ENCODE data around the gene CMTM4. TPM values are rescaled to one million over a fixed set of nuclear protein-coding genes. Genes with fewer than 3 reads are reported as not detected.

The CMTM4 gene
- polyA plus RNA-seq, 1 donor from 2014 or later, result 27.2 TPM

DNA sequence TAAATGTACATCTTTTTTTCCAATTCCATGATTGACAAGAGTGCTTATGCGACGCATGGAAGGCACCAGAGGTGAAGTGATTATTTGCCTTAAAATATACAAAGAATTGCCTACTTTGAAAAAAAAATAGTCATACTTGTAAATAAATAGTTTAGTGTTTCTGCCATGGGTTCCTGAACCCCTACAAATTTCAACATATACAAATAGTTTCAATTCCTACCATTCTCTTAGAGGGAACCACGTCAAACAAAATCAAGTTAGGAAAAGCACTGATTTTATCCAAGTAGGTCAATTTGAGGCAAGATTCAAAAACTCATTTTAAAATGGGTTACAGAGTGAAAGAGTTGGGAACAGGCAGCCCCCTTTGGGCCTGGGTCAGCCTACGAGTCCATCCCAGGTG is 80.4 kb downstream of the CMTM4 start:
- no peak for TF ChIP-seq POLR2AphosphoS5 (IDR thresholded peaks at IDR 0.05)
- no peak for TF ChIP-seq EP300 (conservative IDR thresholded peaks at IDR 0.05; ENCODE audit: poor library complexity, severe bottlenecking)
- Histone ChIP-seq H3K4me2 (ENCODE audit: low read length) (no peak overlapping the region), H3K4me3 (ENCODE audit: low read length) (no peak overlapping the region), H4K20me1 (ENCODE audit: insufficient read depth) (no peaks in the 10 kb centered on the region), H3K9ac (ENCODE audit: low read length) (no peak overlapping the region), H3K9me3 (ENCODE audit: low read length) (no peaks in the 10 kb centered on the region), H2AFZ (ENCODE audit: low read depth, low read length) (no peak overlapping the region), H3K9me2 (ENCODE audit: insufficient read depth, low read length) (no peaks in the 10 kb centered on the region), H3K36me3 (ENCODE audit: insufficient read depth, low read length) (peaks cover 4% of the 10 kb centered on the region), H3K27me3 (ENCODE audit: insufficient read depth, low read depth, low read length) (no peaks in the 10 kb centered on the region), H3K27ac (ENCODE audit: low read length) (no peak overlapping the region), H3K79me2 (replicated peaks; ENCODE audit: insufficient read depth, low read length) (no peaks in the 10 kb centered on the region), H3F3A (ENCODE audit: insufficient read depth, low read length, poor library complexity, severe bottlenecking) (no peaks in the 10 kb centered on the region)

DNA sequence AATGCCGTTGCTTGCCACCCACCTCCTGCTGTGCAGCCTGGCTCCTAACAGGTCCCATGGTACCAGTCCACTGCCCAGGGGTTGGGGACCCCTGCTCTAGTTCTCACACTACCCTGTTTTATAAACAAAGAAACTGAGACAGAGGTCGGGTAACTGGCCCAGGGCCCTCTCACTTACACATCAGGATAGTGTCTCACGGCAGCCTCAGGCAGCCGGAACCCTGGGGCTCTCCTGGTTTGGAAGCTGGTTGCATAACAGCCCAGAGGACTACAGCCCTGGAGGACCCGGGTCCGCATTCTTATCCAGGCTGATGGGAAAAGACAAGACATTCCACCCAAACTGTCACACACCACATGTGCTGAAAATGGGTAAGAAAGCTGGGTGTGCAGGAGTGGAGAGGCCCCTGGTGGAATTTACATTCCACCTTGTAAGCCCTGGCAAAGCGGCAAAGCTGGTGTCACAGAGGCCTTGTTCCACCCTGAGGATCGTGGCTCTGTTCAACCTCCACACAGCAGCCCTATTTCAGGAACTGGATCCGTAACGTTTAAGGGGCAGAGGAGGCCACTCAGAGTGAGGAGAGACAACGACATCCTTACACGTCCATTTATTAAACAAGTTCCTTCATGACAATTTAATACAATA is 82.3 kb downstream of the CMTM4 start:
- no peaks in the 10 kb centered on the region for H4K20me1 ChIP-seq (ENCODE audit: insufficient read depth)
- TF ChIP-seq, protein P1, sequence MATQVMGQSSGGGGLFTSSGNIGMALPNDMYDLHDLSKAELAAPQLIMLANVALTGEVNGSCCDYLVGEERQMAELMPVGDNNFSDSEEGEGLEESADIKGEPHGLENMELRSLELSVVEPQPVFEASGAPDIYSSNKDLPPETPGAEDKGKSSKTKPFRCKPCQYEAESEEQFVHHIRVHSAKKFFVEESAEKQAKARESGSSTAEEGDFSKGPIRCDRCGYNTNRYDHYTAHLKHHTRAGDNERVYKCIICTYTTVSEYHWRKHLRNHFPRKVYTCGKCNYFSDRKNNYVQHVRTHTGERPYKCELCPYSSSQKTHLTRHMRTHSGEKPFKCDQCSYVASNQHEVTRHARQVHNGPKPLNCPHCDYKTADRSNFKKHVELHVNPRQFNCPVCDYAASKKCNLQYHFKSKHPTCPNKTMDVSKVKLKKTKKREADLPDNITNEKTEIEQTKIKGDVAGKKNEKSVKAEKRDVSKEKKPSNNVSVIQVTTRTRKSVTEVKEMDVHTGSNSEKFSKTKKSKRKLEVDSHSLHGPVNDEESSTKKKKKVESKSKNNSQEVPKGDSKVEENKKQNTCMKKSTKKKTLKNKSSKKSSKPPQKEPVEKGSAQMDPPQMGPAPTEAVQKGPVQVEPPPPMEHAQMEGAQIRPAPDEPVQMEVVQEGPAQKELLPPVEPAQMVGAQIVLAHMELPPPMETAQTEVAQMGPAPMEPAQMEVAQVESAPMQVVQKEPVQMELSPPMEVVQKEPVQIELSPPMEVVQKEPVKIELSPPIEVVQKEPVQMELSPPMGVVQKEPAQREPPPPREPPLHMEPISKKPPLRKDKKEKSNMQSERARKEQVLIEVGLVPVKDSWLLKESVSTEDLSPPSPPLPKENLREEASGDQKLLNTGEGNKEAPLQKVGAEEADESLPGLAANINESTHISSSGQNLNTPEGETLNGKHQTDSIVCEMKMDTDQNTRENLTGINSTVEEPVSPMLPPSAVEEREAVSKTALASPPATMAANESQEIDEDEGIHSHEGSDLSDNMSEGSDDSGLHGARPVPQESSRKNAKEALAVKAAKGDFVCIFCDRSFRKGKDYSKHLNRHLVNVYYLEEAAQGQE (IDR thresholded peaks at IDR 0.05; ENCODE audit: borderline replicate concordance), result no peak
- TF ChIP-seq TAF1 (IDR thresholded peaks at IDR 0.05; ENCODE audit: low read depth) (no peak), MXI1 (conservative IDR thresholded peaks at IDR 0.05; ENCODE audit: poor library complexity, severe bottlenecking) (no peak), EZH2 (IDR thresholded peaks at IDR 0.05; ENCODE audit: borderline replicate concordance, insufficient read depth, low read length, poor library complexity, severe bottlenecking) (no peak), POLR2AphosphoS5 (IDR thresholded peaks at IDR 0.05) (no peak), SMC3 (conservative IDR thresholded peaks at IDR 0.05; ENCODE audit: poor library complexity) (no peak), RAD21 (conservative IDR thresholded peaks at IDR 0.05) (no peak)
- TF ChIP-seq, protein P2, sequence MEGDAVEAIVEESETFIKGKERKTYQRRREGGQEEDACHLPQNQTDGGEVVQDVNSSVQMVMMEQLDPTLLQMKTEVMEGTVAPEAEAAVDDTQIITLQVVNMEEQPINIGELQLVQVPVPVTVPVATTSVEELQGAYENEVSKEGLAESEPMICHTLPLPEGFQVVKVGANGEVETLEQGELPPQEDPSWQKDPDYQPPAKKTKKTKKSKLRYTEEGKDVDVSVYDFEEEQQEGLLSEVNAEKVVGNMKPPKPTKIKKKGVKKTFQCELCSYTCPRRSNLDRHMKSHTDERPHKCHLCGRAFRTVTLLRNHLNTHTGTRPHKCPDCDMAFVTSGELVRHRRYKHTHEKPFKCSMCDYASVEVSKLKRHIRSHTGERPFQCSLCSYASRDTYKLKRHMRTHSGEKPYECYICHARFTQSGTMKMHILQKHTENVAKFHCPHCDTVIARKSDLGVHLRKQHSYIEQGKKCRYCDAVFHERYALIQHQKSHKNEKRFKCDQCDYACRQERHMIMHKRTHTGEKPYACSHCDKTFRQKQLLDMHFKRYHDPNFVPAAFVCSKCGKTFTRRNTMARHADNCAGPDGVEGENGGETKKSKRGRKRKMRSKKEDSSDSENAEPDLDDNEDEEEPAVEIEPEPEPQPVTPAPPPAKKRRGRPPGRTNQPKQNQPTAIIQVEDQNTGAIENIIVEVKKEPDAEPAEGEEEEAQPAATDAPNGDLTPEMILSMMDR (IDR thresholded peaks at IDR 0.05; ENCODE audit: poor library complexity, severe bottlenecking), result no peak
- H3K36me3 ChIP-seq (ENCODE audit: insufficient read depth, low read length), result no peaks in the 10 kb centered on the region
- no peak overlapping the region for H3K9ac ChIP-seq (ENCODE audit: low read length)
- no peaks in the 10 kb centered on the region for H3K27me3 ChIP-seq (ENCODE audit: insufficient read depth, low read depth, low read length)
- H3K27ac ChIP-seq (ENCODE audit: low read length), result no peak overlapping the region
- no peaks in the 10 kb centered on the region for H3K9me2 ChIP-seq (ENCODE audit: insufficient read depth, low read length)
- no peak overlapping the region for H3K4me2 ChIP-seq (ENCODE audit: low read length)
- H3K4me3 ChIP-seq (ENCODE audit: low read length), result no peak overlapping the region
- H3F3A ChIP-seq (ENCODE audit: insufficient read depth, low read length, poor library complexity, severe bottlenecking), result no peaks in the 10 kb centered on the region
- H2AFZ ChIP-seq (ENCODE audit: low read depth, low read length), result no peak overlapping the region
- H3K9me3 ChIP-seq (ENCODE audit: low read length), result no peaks in the 10 kb centered on the region
- H3K79me2 ChIP-seq (replicated peaks; ENCODE audit: insufficient read depth, low read length), result no peaks in the 10 kb centered on the region
